NOMO-1 treated with DMSO at 0.1 percent for 48 hours (cell line): Measurements from ENCODE around the gene ETFA.
"Not testable (repeated sequence)": the region's sequence is repeated elsewhere in the genome, so short reads cannot be mapped to it uniquely, and the experiment has no call there.

Experiments used
- DNase-seq: peaks from one replicate; lab custom pipeline; 2025; ENCODE audit not compliant: unreplicated experiment; lab: John Stamatoyannopoulos, UW

Gene ETFA

DNA sequence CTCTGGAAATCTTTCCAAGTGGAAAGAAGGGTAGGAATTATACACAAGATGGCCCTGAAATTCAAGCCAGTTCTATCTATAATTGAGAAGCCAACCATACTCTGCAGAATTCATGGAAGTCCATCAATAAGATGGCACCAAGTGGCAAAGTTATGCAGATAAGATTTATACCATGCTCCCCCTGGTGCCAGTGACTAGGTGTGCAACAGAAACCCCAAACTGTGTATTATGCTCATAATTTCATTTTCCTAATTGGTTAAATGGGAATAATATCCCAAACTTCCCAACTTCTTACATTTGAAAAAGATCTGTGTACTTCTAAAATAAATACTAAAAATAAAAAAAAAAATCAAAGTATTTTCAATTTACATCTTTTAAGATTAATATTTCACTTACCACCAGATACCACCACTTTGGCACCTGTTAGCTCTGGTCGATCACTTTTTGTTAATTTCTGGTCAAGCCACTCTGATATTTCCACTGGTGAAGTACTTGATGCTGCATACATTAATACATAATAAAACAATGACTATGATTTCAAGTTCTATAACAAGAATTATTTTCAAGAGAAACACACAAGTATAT lies 25.9 kb downstream of the ETFA start:
- DNase-seq: no peak

- no peak for DNase-seq
These were observed 28.8 kb downstream of the ETFA start for GRCh38 chr15:76282465-76282864.

DNA sequence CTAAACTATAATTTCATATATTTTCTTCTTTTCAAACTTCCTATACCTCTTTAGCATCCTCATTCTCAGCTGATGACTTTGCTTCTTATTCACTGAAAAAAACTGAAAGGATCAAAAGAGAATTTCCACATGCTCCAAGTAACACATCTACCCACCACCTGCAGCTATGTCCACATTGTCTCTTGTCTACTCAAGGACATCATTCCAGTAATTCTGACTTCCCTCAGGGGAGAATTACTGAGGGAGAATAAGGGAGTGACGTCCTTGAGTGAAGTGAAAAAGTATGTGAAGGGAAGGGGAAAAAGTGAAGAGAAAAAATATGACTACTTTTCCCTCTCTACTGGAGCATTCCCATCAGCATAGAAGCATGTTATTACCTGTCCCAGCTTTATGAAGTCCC lies 32.6 kb downstream of the ETFA start:
- DNase-seq: no peak

GRCh38 chr15:76274821-76275220 lies 36.4 kb downstream of the ETFA start:
- DNase-seq: no peak

DNA sequence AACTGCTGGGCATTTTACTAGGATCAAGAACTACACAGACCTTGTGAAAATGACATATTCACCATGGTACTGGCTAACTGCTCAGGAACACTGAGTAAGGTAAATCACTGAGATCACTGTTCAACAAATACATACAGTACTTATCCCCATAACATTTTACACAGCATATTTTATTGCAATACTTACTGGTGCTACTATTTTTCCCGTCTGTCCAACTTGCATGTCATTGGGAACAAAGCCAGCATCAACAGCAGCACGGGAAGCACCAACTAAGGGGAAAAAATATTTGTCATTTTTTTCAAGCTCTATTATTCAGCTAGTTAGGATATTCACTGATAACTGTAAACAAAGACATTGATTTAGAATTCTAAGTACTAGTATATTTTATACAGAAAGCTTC lies 37.0 kb downstream of the ETFA start:
- no peak for DNase-seq

DNA sequence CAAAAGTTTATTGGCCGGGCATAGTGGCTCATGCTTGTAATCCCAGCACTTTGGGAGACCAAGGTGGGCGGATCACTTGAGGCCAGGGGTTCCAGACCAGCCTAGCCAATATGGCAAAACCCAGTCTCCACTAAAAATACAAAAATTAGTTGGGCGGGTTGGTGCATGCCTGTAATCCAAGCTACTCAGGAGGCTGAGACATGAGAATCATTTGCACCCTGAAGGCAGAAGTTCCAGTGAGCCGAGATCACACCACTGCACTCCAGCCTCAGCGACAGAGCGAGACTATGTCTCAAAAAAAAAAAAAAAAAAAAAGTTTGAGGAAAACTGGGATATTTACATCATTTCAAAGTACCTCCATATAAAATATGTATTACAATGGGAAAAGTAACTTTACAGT lies 40.4 kb downstream of the ETFA start:
- no peak for DNase-seq

GRCh38 chr15:76267077-76267476 lies 44.2 kb downstream of the ETFA start:
- DNase-seq: no peak

DNA sequence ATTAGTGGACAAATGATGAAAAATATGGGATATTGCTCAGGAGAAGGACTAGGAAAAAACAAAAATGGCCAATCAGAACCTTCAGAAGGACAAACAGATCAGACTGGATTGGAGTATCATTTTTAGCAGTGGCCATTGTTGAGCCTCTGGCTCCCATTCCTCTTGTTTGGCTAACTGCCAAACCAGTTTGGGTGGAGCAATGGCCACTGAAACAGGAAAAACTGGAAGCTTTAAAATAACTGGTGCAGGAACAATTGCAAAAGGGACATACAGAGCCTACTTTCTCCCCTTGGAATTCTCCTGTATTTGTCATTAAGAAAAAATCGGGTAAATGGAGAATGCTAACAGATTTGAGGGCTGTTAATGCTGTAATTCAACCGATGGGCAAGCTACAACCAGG lies 45.5 kb downstream of the ETFA start:
- DNase-seq: not testable (repeated sequence)

- no peak for DNase-seq
These were observed 50.9 kb downstream of the ETFA start for GRCh38 chr15:76260246-76260938.

DNA sequence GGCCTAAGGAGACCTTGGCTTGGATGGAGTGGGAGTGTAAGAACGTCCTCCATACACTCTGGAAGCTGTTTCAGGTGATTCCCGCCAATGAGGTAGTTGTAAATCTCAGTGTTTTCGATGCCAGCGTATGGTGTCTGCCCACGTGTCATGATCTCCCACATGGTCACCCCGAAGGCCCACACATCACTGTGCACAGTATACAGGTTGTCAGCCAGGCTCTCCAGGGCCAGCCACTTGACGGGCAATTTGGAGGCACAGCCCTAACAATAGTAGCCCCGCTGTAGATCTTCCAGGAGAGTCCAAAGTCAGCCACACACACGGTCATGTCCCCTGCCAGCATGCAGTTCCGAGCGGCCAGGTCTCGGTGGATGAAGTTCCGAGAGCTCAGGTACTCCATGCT lies 51.9 kb downstream of the ETFA start:
- DNase-seq: no peak

- DNase-seq: no peak
These were observed 52.8 kb downstream of the ETFA start for GRCh38 chr15:76258460-76258859.

DNA sequence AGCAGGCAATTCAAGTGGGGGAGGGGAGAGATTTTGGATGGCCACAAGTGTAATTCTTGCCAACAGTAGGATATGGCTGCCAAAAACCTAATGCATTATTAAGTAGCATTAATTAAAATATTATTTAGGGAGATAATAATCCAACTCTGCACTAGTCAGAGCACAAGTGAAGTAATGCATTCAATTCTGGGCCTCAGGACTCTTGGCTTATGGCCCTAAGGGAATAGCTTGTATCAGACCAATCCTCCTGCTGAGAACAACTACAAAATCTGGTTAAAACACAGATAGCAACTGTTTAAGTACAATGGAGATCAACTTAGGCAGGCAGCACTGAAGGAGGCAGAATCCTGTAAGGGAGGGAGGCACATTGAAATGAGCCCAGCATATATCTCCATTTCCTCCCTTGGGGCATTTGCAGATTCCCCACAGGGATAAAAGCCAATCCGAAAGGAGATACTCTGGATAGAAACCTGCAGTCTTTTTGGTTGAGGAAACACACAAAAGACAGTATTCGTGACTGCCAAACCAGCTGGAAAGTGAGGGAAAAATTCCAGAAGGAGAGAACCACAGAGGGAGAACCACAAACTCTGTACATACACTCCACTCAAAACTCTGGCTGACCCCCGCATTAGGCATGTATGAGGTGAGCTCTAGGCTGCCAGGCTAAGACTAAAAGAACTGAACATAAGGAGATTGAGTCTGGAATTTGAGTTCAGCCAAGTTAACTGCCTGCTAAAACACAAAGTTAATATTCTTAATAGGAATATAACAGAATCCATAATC lies 57.4 kb downstream of the ETFA start:
- DNase-seq: no peak

- no peak for DNase-seq
These were observed 59.0 kb downstream of the ETFA start for GRCh38 chr15:76252249-76252648.

GRCh38 chr15:76251717-76252116 lies 59.6 kb downstream of the ETFA start:
- no peak for DNase-seq

- no peak for DNase-seq
These were observed 66.1 kb downstream of the ETFA start for GRCh38 chr15:76245072-76245610.

DNA sequence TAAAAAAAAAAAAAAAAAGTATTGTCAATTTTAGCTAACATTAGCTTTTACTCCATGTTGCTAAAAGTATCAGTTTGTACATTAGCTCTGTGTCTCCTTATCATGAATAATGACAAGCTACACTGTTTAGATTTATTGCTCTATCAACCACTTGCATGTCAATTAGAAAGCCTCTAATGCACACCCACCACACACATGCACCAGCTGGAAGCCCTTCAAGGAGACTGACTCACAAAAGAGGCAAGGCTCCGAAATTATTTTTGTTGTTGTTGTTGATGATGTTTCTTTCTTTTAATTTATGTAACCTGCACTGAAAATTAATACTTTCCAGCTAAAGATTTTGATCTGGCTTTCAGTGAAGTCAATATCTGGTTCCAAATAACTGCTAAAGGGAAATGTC lies 71.5 kb downstream of the ETFA start:
- DNase-seq: no peak

- no peak for DNase-seq
These were observed 74.9 kb downstream of the ETFA start for GRCh38 chr15:76236350-76236749.

- DNase-seq: no peak
These were observed 76.0 kb downstream of the ETFA start for GRCh38 chr15:76235186-76235826.

- DNase-seq: no peak
These were observed 76.9 kb downstream of the ETFA start for GRCh38 chr15:76234337-76234889.

DNA sequence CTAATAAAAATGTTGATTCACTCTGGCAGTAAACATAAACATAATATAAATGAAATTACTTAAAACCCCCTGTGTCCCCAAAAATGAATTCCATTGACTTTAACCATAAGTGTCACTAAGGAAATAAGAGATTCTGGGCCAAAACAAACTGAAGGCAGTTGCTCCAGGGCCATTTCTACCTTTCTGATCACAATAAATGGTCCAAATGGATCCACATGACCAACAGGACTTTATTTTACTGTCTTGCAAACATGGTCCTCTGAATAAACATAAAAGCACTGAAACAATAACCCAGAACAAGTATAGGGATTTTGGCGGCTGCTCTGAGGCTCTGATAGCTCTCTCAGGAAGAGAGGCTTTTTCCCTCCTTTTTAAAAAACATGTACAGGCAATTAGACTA lies 77.3 kb downstream of the ETFA start:
- no peak for DNase-seq

DNA sequence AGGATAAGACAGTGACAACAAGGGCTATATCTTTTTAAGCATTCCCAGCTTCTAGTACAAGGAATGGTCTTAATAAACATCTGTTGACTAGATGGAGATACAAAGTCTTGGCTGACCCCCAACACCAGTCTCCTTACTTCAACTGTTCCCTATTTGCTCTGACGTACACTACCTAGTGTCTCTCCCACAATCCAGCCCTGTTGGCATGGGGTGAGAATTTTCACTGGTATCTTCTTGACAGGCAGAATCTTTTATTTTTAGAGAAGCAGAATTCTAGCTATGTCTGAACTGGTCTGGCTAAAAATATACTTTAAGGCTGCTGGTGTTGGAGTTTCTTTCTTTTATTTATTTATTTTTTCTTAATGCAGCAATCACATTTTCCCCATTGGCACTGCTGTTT lies 82.0 kb downstream of the ETFA start:
- no peak for DNase-seq
